ENCODE measurements around the gene SPTB. TPM values are rescaled to one million over a fixed set of nuclear protein-coding genes. Genes with fewer than 3 reads are reported as not detected.

SPTB gene
- total RNA-seq, 1 experiment from 2014 or later = 0.13 TPM

GRCh38 chr14:64926398-64926995 lies 46.8 kb upstream of the SPTB start:
- no peak for ATAC-seq
- H3K27me3 ChIP-seq (ENCODE audit: control insufficient read depth, insufficient read depth, low read length) = no peaks in the 10 kb centered on the region
- H3K4me1 ChIP-seq (ENCODE audit: control insufficient read depth, insufficient read depth, low read length) = no peaks in the 10 kb centered on the region
- ChIA-PET POLR2A (no interaction called here), CTCF (no interaction called here)
- no TSS peak for BruUV-seq (replicated peaks)
- peaks cover 18% of the 10 kb centered on the region for H3K36me3 ChIP-seq (ENCODE audit: control insufficient read depth, insufficient read depth, low read length)
- no peak for DNase-seq (ENCODE audit: low read depth, low spot score)
- no peak overlapping the region for H3K27ac ChIP-seq (ENCODE audit: low read length)
- intact Hi-C loops (cut with micrococcal nuclease; ENCODE audit: unreplicated experiment) (no loop called here), in situ Hi-C loops (cut with HindIII; ENCODE audit: low pct_unique_long_range_greater_than_20kb, low sequenced_read_pairs) (no loop called here)
- TF ChIP-seq POLR2AphosphoS5 (IDR thresholded peaks at IDR 0.05; ENCODE audit: low read depth, low read length) = no peak
- no peak for TF ChIP-seq SIN3A (IDR thresholded peaks at IDR 0.05; ENCODE audit: borderline replicate concordance, insufficient read depth, low read depth, low read length)
- no peak for TF ChIP-seq TCF7L2 (IDR thresholded peaks at IDR 0.05; ENCODE audit: low read depth, low read length)
- TF ChIP-seq REST (IDR thresholded peaks at IDR 0.05; ENCODE audit: insufficient read depth in 1 of 2, low read depth in 2 of 2, low read length in 1 of 2) = no peak
- TF ChIP-seq CTCF (IDR thresholded peaks at IDR 0.05) = no peak
- no peak overlapping the region for H3K4me3 ChIP-seq (ENCODE audit: low read depth in 2 of 2, low read length in 2 of 2)
- H3K9me3 ChIP-seq (ENCODE audit: control insufficient read depth, insufficient read depth, low read depth, low read length) = no peaks in the 10 kb centered on the region

- ChIA-PET CTCF (no interaction called here), POLR2A (no interaction called here)
- ATAC-seq = no peak
- Histone ChIP-seq H3K27ac (ENCODE audit: low read length) (no peak overlapping the region), H3K4me1 (ENCODE audit: control insufficient read depth, insufficient read depth, low read length) (no peaks in the 10 kb centered on the region), H3K4me3 (ENCODE audit: low read depth in 2 of 2, low read length in 2 of 2) (no peak overlapping the region), H3K27me3 (ENCODE audit: control insufficient read depth, insufficient read depth, low read length) (no peaks in the 10 kb centered on the region), H3K9me3 (ENCODE audit: control insufficient read depth, insufficient read depth, low read depth, low read length) (no peaks in the 10 kb centered on the region), H3K36me3 (ENCODE audit: control insufficient read depth, insufficient read depth, low read length) (peaks cover 11% of the 10 kb centered on the region)
- in situ Hi-C loops (cut with HindIII; ENCODE audit: low pct_unique_long_range_greater_than_20kb, low sequenced_read_pairs) (no loop called here), intact Hi-C loops (cut with micrococcal nuclease; ENCODE audit: unreplicated experiment) (no loop called here)
- no peak for DNase-seq (ENCODE audit: low read depth, low spot score)
- TF ChIP-seq POLR2AphosphoS5 (IDR thresholded peaks at IDR 0.05; ENCODE audit: low read depth, low read length) (no peak), TCF7L2 (IDR thresholded peaks at IDR 0.05; ENCODE audit: low read depth, low read length) (no peak), REST (IDR thresholded peaks at IDR 0.05; ENCODE audit: insufficient read depth in 1 of 2, low read depth in 2 of 2, low read length in 1 of 2) (no peak), SIN3A (IDR thresholded peaks at IDR 0.05; ENCODE audit: borderline replicate concordance, insufficient read depth, low read depth, low read length) (no peak), CTCF (IDR thresholded peaks at IDR 0.05) (no peak)
- BruUV-seq (replicated peaks) = no TSS peak
Observed at GRCh38 chr14:64923015-64923414, 43.3 kb upstream of the SPTB start.
